Inferior parietal cortex (tissue), 1 donor: ENCODE data around the gene FANCI.

Experiments used
- DNase-seq: peaks from one replicate; pipeline ENCODE4 v3.0.0-alpha.2; 2016; ENCODE audit errors: extremely low spot score

FANCI gene

DNA sequence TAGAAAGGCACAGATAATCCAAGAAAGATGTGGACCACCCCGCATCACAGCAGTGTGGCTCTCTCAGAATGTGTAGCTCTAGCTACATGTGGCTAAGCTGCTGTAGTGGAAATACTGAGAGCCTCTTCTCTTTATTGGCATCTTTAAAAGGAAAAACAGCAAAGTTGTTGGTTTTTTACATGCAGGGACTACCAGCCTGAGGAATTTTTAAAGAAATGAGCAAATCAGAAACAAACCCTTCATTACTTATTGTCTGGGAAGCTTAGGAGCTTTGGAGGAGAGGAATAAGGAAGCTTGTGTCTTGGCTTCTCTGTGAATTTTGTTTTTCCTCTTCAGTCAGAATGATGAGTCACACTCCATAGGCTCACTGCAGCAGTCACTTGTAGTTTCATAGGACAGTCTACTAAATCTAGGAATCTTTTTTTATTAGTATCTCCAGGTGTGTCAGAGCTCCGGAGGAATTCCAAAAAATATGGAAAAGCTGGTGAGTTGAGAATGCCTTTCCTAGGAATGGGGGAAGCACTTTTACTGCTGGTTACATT, 63.3 kb downstream of the FANCI start:
- no peak for DNase-seq

DNA sequence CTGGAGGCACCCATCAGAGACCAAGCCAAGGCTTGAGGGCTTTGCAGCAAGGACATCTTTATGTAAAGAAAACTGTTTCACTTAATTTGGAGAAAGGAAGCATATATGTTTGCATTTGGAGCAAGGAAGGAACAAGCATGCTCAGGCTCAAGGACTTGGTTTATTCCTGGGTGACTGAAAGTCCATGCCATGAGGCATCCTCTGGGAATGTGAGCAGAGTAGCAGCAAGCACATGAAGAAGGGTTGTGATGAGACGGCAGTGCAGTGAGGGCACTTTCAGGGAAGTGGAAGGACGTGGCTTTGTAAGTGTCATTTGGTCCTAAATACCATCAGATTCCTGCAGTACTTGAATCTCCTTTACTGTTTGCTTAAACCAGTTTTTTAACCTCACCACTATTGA, 64.0 kb downstream of the FANCI start:
- no peak for DNase-seq

DNA sequence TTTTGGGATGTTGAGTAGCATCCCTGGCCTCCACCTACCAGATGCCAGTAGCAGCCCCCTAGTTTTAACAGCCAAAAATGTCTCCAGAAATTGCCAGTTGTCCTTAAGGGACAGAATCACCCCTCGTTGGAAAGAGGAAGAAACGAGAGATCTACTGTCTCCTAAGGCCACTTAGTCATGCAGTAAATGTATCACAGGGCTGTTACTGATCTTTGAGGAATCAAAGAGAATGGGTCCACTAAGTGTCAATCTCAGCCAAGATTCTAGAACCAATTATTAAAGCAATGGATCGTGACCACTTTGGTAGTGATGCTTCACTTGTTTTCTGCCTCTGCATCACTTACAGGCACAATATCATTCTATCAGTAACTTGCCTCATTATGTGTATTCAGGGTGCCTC, 64.5 kb downstream of the FANCI start:
- no peak for DNase-seq

DNA sequence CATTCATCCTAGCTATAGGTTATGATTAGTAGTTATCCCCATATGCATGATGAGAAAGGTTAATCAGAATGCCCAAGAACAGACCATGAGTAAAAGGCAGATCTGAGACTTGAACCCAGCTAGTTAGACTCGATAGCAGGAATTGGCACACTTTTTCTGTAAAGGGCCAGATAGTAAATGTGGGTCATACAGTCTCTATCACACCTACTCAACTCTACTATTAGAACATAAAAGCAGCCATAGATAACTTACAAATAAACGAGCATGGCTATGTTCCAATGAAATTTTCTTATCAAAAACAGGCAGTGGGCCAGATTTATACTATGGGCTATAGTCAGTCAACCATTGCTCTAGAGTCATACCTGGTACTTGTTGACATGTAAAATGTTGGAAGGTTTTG, 66.2 kb downstream of the FANCI start:
- no peak for DNase-seq

DNA sequence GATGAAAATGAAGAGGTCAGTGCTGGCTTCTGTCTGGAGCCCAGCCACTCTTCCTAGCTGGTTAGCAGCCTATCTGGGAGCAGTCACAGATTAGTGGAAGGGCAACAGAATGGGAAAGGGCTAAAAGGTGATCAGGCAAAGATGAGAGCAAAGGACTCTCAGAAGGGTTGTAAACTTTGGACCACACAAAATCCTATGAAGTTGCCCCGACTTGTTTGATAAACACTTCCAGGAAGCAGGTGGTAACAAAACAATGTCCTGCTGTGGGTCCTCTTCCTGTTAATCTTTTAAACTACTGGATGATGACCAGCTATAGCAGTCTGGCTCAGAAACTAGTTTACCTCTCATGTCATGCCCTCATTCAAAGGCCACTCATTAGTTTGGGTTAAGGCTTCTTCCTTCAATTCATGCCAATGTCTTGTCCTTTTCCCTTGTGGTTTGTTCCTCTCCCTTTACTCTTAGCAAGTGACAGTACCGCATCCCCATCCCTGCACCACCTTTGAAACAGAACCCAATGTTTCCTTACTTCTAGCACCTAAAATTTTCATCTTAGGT, 71.7 kb downstream of the FANCI start:
- DNase-seq = no peak

DNA sequence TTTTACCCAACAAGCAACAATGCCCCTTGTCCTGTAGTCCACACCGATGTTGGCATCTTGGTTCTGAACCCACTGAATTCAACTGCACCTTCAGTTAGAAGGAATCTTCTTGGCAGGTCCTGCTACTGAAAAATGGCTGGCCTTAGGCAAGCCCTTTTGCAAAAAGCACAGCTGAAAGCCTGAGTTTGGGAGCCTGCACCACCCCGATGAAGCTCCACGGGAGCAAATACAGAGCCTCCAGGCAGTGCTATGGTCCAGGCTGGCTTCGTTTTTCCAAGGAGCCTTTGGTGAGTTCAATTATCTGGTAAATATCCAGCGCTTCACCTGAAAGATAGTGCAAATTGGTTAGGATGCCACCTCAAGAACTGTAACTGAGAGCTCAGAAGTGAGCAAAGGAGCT, 72.7 kb downstream of the FANCI start:
- DNase-seq = no peak

DNA sequence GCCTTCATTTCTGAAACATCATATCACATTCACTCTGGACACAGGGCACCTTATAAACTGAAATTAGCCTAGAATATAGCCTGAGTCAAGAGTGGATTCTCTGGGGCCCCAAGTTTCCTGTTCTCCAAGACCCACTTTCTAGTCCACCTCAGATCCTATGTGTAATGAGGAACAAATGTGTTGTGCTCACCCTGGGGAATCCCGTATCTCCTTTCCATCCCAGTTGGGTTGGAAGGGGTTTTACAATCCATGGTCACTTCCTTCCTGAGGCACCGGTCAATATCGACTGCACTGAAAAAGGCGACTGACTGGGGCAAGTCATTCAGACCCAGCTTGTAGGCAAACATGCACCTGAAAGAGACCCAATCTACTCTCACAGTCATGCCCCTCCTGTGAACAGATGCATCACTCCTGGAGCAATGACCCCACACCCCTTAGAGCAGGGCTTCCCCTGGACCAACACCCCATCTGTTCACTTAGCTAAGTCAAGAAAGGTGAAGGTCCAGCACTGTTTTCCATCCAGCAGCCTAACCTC, 73.5 kb downstream of the FANCI start:
- DNase-seq = no peak

DNA sequence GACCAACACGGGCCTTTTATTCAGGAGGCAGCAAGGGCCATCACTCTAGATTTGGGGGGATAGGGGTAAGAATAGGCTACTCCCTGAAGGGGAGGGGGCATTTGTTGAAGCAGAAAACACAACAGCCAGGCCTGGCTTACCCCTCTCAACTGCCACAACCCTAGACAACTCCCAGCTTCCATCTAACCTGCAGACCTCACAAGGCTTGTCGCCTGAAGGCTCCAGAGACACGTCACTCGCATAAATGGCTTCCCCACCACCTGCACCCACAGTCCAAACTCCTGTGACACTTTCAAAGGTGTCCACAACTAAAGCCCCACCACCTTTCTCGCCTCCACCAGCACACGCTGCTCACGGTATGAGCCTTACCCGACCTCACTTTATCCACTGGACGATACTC, 75.9 kb downstream of the FANCI start:
- DNase-seq = no peak

DNA sequence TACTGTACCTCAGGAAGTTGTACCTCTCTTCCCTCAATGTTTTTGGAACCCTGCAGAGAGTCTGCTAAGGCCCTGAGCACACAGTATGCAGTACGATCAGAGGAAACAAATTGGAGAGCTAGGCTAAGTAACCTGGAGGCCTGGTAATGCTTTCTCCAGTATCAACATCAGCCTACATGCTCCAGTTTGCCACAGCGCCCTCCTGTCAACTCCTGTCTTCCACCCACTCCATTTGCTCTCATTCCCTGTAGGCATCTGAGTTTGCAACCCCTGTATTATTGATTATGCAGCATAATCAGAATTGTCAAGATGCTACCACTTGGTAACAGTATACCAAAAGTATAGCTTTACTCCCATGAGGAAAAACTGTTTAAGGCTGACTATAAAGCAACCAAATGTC, 76.4 kb downstream of the FANCI start:
- DNase-seq = no peak

DNA sequence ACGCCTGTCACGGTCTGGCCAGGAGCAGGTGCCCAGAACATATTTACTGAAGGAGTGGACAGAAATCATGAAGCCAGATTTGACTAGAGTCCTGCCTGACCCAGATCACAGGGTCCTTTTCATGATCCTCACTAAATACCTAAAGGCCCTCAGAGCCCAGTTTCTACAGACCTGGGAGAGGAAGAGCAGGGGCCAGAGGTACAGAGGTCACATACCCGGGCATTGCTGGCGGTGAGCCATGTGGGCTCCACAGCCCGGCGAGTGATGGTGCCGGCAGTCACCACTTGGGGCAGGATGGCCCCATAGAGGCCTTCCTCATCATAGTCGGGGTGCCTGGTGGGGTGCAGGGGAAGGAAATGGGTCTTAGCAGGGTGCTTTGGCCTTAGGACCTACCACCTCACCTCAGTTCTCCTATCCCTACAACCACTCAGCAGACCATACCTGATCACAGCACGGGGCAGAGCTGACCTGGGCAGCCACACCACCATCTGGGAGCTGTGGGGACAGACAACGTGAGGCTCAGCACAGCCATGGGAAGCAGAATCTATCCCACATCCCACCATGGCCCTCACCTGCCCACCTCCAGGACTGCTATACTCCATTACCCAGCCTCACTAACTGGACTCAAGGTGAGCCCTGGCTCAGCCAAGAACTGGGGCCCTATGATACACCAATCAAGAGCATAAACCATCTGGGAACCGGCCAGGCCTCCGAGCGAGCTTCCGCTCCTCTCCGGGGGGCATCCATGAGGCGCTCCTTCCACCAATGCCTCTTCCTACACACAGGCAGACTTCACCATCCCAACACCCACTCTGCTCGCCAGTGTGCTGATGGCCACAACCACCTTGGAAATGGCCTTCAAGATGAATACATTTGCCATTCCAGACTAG, 78.0 kb downstream of the FANCI start:
- no peak for DNase-seq

DNA sequence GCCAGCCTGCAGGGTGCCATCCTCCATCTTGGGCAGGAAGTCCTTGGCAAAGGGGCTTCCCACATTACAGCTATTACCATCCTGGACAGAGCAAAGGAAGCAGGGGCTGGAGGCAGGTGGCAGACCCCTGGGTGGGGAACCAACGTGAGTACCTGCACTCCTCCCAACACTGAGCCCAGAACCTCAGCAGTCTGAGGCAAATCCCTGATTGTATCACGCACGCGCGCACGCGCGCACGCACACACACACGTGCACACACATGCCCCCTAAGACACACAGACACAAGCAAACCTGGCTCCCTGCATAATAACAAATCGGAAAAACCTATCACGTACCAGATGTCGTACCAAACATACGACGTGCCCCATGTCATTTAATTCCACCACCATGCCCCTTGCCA, 79.0 kb downstream of the FANCI start:
- DNase-seq = no peak

DNA sequence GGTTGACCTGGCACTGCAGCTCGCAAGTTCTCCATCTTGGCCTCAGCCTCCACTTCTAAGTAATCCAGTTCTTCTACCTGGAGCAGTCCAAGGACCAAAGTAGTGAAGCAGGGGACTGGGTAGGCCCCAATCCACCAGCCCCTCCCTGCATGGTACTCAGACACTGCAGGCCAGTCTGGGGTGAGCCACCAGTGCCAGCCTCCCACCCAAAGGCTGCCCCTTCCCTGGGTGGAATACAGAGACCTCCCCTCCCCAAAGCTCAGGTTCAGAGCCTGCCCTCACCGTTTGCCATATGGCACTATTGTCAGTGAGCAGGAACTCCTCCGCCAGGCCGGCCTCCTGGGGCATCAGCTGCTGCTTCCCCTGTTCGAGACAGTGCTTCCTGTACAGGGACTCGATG, 80.0 kb downstream of the FANCI start:
- no peak for DNase-seq

DNA sequence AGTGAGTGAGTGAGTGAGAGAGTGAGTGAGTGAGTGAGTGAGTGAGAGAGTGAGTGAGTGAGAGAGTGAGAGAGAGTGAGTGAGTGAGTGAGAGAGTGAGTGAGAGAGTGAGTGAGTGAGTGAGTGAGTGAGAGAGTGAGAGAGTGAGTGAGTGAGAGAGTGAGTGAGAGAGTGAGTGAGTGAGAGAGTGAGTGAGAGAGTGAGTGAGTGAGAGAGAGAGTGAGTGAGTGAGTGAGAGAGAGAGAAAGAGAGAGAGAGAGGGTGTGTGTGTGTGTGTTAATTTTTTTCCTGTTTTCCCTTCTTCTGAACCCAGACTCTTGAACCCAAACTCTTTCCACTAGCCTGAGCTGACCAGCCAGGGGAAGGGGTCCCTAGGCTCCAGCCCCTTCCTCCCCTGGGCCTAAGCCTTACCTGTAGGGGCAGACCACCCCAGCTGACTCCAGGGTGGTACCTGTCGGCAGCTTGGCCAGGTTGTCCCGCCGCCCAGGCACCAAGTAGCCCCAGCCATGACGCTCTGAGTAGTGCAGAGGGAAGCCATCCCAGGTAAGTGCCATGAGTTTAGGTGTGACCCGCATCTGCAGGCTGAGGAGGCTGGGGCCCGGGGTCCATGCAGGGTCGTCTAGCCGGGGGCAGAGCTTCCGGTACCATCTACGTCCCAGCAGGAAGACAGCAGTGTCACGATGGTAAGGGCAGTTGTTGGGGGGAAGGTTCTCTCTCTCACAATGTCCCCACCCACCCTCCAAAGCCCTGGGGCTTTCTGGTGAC, 81.4 kb downstream of the FANCI start:
- DNase-seq = no peak

DNA sequence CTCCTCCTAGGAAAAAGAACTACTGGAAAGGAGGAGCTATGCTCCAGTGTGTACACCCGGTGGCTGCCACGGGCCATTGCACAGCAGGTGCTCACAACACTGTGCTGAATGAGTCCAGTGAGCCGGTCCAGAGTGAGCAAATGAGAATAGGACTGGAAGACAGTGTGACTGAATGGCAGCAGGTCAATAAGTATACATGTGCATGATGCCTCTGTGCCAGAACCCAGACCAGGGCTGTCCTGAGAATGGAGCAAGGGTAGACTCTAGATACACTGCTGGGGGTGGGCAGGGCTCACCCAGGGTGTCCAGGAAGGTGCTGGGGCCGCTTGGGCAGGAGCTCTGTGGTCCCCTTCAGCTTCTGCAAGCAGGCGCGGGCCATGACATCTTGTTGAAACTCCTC, 82.5 kb downstream of the FANCI start:
- no peak for DNase-seq

DNA sequence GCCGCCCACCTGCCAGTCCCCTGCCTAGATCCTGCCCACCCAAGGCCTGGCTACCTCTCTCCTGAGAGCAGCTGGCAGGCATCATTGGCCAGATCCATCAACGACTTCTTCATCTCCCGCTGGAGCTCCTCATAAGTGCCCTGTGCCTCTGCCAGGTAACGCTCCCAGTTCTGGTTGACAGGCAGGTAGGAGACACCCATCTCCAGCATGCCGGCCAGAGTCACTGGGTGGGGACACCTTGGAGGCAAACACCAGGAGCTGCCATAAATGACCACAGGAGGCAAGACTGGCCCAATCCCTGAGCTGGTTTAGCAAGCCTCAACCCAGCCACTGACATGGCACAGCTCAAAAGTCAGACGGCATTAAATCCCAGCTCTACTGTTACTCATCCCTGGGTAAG, 83.3 kb downstream of the FANCI start:
- DNase-seq = no peak

DNA sequence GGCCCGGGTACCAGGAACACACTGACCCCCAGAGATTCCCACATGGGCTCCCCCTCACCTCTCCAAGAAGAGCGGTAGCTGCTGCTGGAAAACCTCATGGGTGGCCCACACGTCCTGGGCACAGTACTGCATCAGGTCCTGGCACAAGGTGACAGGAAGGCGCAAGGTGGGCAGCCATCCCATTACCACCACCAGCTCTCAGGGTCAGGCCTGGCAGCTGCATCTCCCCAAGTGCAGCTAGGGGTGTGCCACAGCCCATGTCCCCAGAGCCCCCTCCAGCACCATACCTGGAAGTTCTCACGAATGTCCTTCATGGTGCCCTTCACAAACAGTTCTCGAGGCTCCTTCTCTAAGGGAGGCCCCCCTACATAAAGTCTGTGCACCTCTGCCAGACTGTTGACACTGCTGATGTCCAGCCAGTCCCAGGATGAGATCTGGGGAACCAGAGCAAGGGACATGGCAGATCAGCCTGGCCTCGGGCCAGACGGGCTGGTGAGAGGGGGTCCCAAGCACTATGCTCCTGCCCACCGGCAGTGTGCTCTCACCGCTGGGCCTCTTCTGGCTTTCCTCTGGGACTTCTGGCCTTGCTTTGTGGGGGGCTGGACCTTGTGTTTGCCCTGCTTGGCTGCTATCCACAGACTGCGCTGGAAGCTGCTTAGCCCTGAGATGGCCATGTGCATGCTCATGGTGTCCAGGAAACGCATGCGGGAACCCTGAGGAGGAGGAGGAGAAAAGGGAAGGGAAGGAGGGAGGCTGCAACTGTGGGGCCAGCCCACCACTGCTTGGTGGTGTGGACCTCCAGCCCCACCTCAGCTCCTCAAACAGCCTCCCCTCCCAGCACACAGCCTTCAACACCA, 84.8 kb downstream of the FANCI start:
- no peak for DNase-seq

DNA sequence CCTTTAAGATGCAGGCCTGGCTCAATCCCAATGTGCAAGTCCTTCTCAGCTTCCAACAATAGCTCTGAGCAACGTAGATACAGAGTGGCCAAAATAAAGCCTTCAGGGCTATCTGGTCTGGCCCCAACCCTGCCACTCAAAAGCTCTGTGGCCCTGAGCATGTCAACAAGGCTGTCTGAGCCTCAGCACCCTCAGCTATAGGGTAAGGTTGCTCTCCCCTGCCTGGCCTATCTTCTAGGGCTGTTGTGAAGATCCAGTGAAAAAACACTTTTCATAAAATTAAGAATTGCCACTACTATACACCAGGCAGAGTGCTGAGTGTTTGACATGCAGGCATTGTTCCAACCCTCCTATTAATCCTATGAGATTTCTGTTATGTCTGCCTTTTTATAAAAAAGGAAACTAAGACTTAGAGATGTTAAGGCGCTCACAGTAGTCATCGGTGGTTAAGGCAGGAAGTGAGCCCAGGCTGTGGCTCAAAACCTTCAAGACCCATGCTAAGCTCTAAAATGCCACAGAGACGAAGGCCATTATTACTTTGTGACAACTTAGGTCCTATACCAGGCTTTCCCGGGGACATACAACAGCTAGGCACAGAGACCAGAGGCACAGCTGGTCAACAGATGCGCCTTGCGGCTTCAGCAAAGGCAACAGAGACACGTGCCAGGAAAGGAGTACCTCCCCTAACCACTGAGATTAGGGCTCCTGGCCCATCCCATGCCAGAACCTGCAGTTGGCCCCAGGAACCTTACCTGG, 85.7 kb downstream of the FANCI start:
- DNase-seq = no peak

DNA sequence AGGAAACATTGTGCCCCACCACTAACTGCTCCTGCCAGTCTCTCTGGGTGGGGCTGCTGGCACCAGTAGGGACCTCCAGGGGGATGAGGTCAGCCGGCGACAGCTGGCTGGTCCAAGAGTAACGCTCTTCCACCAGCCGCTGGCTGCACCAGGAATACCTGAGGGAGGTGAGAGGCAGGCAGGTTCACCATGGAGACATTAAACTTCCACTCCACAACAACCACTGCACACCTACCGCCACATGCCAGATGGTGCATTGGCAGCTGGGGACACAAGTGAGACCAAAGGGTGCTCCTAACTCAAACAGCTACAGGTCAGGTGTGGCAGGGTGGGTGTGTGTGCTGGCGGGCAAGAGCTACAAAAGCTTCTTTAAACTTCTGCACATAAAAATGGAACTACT, 86.3 kb downstream of the FANCI start:
- no peak for DNase-seq

DNA sequence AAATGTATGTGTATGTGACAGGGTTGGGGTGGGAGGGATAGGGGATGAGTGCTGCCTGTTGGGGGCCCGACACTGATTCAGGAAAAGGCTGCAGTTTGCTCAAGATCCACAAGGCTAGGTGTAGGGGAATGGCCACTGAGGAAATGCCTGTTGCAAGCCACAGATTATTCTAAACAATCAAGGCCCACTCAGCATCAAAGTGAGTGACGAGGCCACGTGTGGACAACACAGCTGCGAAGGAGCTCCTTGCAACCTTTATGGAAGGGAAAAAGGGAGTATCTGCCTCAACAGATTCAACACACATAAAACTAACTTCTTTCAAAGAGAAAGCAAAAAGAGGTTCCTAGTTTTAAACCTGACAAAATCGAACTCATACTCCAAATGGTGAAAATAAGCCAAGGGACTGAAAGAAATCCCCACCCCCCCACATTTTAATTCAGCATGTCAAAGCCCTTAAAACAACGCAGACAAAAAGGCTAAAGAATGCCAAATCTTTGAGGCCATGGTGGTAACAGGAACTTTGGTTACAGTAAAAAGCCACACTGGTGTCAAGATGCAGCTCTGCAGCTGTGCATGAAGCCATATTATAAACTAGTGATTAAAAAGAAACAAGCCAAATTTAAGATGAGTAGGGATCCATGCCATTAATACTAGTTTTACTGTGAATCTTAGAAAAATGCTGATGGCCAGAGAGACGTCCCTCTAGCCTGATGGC, 87.3 kb downstream of the FANCI start:
- DNase-seq = no peak

DNA sequence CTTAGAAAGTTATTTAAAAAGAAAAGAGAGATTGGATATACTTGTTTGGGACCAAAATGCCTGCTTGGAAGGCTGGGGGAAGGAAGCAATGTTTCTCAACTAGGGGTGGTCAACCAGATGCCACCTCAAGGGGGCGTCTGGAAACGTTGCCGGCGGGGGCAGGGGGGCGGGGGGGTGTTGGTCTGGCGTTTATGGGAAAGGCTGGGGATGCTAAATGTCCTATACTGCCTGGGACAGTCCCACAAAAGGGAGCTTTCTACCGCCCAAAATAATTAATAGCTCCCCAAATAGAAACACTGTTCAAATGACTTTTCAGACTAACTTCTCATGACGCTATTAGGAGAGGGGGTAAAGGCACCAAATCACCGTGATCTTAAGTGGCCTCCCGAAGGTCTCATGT, 88.7 kb downstream of the FANCI start:
- DNase-seq = no peak
